NCI-H1417 (cell line): ENCODE data around the gene ALAS1.
A peak's percentile ranks its signal among the peaks of the same experiment; 100 is the strongest.
"Not testable (repeated sequence)": the region's sequence is repeated elsewhere in the genome, so short reads cannot be mapped to it uniquely, and the experiment has no call there.

Source experiments
- DNase-seq, 3 experiments: peaks; one replicate each; lab custom pipeline; 2025; lab: John Stamatoyannopoulos, UW

Gene ALAS1

GRCh38 chr3:52176951-52177700, 20.8 kb upstream of the ALAS1 start:
- peak in 2 of 3 experiments; percentile 12 to 61 for DNase-seq

DNA sequence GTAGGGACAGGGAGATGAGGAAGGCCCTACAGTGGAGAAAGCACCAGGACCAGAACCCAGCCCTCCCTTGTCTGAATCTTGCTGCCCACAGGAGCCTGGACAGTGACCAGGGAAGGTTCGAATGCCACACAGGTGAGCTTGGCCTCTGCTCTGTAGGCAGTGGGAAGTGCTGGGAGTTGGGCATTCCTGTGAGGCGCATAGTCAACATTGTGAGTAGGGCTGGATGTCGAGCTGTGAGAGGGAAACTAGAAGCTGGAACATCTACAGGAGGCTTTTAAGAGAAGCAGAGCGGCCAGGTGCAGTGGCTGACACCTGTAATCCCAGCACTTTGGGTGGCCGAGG, 20.3 kb upstream of the ALAS1 start:
- no peak for DNase-seq

DNA sequence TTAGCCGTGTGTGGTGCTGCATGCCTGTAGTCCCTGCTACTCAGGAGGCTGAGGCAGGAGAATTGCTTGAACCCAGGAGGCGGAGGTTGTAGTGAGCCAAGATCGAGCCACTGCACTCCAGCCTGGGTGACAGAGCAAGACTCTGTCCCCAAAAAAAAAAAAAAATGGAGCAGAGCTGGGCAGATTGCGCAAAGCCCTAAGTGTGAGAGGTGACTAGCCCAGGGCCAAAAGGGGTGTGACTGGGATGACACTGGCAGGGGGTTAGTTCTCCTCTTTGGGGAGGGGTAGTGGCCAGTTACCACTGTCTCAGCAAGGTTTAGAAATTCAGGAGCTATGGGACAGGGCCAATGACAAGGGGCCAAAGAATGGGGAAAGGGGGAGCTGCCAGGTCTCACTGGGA, 19.8 kb upstream of the ALAS1 start:
- DNase-seq = not testable (repeated sequence)

DNA sequence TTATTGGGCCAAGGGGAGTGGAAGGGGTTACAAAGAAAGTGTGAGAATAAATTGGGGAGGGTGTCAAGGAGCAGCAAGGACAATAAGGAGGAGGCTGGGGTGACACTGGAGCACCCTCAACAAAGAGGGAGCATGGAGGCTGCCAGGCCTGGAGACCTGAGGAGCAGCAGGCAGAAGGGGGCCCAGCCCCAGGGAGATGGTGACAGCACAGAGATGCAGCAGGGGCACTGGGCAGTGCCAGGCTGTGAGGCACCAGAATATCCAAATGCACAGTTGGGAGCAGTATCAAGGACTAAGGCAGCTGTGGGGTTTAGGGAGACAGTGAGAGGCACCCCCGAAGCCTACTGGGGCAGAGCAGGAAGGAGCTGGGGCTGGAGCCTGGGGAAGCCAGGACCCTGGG, 19.4 kb upstream of the ALAS1 start:
- DNase-seq = no peak

DNA sequence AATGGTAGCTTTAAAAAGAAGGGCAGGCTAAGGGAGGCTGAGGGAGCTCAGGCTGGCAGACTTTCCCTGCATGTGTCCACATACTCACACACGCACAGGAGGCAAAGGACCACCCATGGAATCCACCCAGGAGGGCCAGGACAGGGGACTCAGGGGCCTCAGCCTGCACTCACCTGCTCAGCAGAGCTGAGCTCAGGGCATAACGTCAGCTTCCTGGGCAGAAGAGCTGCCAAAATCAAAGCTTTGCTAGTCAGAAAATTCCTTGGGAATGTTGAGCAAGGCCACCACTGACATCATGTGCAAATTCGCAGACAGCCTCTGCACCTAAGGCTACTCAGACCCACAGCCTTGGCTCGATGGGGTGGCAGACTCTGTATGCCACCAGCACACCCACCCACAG, 16.4 kb upstream of the ALAS1 start:
- DNase-seq = no peak

GRCh38 chr3:52182196-52182595, 15.8 kb upstream of the ALAS1 start:
- no peak for DNase-seq

DNA sequence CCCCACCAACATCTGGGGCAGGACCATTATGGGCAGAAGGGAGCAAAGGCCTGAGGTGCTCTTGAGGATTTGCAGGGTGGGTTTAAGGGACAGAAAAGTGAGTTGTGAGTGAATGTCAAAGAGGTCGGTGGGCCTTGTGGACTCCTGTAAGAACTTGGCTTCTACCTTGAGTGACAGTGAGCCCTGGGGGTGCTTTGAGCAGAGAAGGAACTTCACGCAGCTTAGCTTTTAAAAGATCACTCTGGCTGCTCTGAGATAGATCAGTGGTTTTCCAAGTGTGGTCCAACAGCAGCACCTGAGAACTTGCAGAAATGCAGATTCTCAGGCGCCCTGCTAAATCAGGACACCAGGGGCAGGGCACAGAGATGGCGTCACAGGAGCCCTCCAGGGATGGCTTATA, 15.3 kb upstream of the ALAS1 start:
- no peak for DNase-seq

DNA sequence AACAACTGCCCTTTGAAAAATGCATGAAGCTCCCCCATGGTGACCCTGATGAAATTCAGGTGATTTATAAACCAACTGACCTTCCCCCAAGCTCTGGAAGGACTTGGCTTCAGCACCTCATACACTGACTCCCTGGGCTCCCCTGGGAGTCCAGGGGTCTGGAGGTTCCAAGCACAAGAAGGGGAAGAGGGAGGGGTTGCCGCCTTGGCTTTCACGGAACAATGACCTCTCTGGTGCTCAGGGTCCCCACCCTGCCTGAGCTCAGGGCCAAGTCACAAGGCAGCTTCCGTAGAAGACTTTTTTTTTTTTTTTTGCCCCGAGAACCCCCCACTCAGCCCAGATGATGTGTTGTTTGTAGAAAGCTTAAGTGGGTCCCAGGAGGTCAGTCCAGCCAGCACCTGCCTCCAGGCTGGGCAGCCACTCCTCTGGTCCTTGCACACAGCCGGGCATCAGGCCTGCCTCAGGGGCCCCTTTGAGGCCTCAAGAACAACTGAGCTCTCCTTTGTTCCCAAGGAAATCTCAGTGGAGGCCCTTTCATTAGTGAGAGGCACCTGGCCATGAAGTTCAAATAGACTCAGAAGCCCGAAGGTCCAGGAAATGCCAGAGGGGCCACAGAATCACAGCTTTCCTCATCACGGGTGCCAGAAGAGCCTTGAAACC, 14.0 kb upstream of the ALAS1 start:
- DNase-seq = peak in 1 of 3 experiments; percentile 40

- DNase-seq = no peak
Observed at GRCh38 chr3:52184690-52185089, 13.3 kb upstream of the ALAS1 start.

GRCh38 chr3:52185311-52185710, 12.6 kb upstream of the ALAS1 start:
- DNase-seq = no peak

DNA sequence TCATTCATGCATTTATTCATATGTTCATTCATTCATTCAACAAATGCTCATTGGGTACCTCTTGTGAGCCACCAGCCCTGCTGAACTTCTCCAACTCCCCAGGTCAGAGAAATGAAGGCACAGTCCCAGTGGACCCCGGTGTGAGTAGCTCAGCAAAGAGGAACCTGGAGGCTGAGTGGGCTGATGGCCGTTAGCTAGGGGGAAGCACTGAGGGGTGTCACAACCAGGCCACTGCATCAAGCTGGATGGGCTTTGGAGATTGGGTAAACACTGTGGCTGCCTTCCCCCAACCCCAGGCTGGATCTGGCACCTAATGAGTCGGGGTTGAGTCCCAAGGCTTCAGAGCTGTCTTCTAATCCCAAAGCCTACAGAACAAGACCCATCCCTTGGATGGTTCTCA, 12.1 kb upstream of the ALAS1 start:
- DNase-seq = no peak

DNA sequence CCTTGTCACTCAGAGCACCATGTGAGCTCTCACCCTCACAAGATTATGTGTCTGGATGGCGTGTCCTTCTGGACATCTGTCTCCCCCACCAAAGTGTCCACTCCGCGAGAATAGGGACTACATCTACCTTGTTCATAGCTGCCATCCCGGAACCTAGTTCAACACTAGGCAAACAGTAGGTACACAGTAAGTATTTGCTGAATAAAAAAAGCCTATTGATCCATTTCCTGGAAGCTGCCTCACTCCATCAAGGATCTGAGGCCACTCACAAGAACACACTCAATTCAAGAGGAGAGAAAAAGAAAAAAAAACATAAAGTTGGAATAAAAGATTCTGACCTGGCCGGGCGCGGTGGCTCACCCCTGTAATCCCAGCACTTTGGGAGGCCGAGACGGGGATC, 11.2 kb upstream of the ALAS1 start:
- DNase-seq = no peak

- no peak for DNase-seq
Observed at GRCh38 chr3:52188556-52188955, 9.4 kb upstream of the ALAS1 start.

GRCh38 chr3:52190294-52191074, 7.5 kb upstream of the ALAS1 start:
- no peak for DNase-seq

GRCh38 chr3:52191663-52192062, 6.3 kb upstream of the ALAS1 start:
- no peak for DNase-seq

DNA sequence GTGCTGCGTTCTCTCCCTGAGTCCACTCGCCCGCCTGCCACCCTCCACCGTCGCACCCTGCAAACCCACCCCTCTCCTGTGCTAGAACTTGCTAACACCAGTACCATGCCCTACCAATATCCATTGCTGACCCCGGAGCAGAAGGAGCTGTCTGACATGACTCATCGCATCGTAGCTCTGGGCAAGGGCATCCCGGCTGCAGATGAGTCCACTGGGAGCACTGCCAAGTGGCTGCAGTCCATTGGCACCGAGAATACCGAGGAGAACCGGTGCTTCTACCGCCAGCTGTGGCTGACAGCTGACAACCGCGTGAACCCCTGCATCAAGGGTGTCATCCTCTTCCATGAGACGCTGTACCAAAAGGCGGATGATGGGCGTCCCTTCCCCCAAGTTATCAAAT, 4.9 kb upstream of the ALAS1 start:
- DNase-seq = no peak

DNA sequence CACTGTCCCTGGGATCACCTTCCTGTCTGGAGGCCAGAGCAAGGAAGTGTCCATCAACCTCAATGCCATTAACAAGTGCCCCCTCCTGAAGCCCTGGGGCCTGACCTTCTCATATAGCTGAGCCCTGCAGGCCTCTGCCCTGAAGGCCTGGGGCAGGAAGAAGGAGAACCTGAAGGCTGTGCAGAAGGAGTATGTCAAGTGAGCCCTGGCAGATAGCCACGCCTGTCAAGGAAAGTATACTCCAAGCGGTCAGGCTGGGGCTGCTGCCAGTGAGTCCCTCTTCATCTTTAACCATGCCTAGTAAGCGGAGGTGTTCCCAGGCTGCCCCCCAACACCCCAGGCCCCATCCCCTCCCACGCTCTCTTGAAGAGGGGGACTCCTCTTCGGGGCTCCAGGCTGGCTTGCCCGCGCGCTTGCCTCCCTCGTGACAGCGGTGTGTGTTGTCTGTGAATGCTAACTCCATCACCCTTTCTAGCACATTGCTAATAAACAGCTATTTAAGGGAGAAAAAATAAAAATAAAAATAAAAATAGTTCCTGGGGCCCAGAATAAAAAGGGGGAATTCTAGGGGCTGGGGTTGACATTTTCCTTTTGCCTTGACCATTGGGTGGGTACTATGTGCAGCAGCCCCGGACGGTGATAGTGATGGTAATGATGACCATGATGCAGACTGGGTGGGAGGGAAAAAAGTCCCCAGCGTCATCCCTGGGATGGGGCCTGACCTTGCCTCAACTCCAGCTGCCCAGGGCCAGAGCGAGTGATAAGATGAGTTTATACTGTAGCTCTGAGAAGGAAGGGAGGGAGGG, 3.3 kb upstream of the ALAS1 start:
- DNase-seq = no peak

DNA sequence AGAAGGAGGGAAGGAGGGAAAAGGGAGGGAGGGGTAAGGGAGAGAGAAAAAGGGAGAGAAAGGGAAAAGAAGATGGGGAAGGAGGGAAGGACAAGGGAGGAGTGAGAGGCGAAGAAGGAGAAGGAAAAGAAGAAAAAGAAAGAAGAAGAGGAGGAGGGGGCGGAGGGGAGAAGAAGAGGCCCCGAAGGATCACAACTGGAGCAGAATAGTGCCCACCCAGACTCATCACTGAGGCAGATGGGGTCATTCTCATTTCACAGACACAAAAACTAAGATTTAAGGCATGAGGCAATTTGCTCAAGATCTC, 2.7 kb upstream of the ALAS1 start:
- DNase-seq = no peak

DNA sequence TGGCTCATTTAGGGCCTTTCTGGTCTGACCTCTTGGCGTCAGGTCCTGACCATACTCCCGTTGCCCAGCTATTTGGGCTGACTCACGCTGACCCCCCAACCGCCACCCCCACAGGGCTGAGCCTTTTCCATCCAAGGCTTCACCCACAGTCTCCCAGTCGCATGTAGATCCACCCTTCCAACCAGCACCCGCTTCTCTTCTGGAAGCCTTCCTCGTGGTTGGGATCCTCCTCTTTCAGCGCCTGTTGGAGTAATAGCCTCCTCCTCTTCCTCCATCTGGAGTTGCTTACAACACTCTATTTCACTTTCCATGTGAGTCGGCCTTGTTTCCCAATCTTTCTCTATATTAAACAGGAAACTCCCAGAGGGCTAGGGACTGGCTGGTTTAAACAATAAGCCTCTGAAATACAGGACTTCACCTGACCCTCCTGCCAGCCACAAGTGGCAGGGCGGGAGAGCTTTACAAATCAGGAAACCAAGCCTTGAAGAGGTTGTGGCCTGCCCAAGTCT, 2.1 kb upstream of the ALAS1 start:
- DNase-seq = no peak

GRCh38 chr3:52196977-52197376, 983 bp upstream of the ALAS1 start:
- DNase-seq = no peak

- DNase-seq = no peak
Observed at GRCh38 chr3:52197499-52197841, 490 bp upstream of the ALAS1 start.
